Measurements from ENCODE around the gene LMF1.
"Not testable (repeated sequence)": the region's sequence is repeated elsewhere in the genome, so short reads cannot be mapped to it uniquely, and the experiment has no call there.

Gene LMF1

DNA sequence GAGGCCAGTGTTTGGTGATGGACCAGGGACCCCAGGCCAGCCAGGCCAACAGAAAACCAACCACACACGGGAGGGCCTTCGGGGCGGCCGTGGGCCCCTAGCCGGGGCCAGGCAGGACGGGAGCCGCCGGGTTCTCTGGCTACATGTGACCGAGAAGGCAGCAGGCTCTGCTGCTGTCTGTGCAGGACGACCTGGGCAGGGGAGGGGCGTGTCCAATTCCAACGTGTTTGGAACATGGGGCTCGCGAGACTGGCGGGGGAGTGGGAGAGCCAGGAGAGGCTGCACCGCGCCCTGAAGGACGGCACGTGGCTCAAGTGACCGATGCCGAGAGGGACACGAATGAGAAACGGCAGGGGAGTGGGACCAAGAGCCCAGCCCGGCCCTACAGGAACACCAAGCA, 75.4 kb downstream of the LMF1 start:
- DNase-seq (ENCODE audit: low read depth in 3 of 3) = no peak

DNA sequence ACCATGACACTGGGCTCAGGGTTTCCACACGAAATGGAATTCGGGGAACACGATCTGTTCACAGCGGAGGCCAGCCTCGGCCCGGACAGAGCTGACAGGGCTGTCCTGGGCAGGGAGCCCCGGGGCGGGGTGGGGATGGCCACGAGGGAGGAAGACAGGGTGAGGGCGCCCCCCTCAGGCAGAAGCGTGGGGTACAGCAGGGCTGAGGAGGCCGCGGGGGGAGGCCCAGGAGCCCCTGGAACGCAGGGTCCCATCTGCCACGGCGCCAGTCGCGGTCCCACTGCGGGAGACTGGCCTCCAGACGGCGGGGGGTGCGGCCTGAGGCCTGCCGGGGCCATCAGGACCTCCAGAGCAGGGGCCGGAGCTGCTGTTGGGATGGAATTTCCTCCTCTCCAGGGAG, 75.9 kb downstream of the LMF1 start:
- DNase-seq (ENCODE audit: low read depth in 3 of 3) = no peak

DNA sequence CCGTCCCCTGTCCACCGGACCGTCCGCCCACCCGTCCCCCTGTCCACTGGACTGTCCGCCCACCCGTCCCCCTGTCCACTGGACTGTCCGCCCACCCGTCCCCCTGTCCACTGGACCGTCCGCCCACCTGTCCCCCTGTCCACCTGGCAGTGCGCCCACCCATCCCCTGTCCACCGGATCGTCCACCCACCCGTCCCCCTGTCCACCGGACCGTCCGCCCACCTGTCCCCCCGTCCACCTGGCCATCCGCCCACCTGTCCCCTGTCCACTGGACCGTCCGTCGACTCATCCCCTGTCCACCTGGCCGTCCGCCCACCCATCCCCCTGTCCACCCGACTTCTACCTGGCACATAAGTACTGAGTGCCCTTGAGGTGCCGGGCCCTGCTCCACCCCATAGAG, 76.6 kb downstream of the LMF1 start:
- DNase-seq (ENCODE audit: low read depth in 3 of 3) = no peak

DNA sequence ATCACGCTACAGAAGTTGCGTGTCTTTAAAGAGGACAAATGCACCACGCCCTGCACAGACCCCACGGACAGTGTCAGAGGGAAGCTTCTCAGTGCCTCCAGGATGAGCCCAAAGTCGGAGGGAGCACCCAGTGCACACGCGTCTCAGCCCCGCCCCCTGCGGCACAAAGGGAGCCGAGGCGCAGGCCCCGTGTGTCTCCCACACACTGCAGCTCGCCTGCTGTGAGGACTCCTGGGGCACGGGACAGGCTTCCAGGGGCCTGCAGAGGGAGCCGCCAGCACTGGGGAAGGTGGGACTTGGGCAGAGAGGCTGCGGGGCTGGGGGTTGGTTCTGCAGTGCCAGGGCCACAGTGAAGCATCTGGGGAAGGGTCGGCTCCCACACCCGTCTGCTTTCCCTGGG, 77.4 kb downstream of the LMF1 start:
- no peak for DNase-seq (ENCODE audit: low read depth in 3 of 3)

DNA sequence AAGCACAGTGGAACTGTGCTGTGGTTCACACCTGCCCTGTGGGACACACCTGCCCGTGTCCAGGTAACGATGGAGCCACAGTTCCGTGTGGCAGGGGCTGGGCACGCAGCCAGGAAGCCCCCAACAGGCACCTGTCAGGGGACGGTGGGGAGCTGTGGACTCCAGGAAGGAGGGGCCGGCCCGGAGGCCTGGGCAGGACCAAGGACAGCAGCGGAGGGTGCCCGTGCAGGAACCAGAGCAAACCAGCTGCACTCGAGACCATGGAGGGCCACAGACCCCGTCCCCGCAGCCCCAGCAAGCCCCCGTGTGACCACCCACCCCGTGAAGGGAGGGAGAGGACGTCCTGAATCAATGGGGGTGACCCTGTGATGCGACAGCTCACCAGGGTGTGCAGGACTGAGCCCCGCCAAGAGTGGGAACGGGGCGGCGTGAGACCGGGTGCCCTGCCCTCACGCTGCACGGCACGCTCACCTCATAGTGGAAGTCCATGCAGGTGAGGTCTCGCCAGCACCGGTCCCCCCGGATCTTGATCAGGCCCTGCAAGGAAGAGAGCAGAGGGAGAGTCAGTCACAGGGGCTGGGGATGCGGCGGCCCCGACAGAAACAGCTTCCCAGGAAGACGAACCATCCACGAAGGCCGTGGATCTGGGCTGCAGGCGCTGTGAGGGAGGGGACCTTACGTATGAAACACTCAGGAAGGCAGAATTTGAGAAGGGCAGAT, 78.1 kb downstream of the LMF1 start:
- no peak for DNase-seq (ENCODE audit: low read depth in 3 of 3)

DNA sequence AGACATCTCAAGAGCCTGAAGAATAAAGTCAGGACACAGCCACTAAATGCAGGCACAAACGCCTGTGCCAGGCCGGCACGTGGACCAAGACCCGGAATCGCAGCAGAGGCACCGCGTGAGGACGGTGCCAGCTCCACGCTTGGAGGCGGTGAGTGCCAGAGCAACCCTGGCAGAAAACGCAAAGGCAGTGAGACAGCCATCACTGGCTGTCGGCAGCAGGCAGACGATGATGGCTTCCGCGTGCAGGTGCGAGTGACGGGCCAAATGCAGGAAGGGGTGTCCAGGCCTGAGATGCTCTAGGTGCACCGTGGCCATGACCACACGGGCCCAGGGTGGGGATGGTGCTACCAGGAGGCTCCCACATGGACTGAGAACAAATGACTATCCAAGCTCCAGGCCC, 78.8 kb downstream of the LMF1 start:
- no peak for DNase-seq (ENCODE audit: low read depth in 3 of 3)

DNA sequence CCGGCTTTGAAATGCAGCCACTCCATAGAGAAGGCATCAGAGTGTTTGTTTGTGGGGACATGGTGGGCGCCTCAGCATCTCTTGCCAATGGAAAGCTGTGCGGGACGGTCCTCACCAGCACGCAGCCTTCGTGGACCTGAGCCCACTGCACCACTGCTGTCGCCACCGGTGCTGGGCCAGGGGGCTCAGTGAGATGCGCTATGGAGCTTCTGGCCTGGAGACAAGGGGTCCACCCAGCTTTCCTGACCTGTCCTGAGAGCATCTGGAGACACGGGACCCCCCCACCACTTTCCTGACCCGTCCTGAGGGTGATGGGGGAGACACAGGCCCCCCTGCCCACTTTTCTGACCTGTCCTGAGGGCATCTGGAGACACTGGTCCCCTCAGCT, 79.4 kb downstream of the LMF1 start:
- DNase-seq (ENCODE audit: low read depth in 3 of 3) = no peak

DNA sequence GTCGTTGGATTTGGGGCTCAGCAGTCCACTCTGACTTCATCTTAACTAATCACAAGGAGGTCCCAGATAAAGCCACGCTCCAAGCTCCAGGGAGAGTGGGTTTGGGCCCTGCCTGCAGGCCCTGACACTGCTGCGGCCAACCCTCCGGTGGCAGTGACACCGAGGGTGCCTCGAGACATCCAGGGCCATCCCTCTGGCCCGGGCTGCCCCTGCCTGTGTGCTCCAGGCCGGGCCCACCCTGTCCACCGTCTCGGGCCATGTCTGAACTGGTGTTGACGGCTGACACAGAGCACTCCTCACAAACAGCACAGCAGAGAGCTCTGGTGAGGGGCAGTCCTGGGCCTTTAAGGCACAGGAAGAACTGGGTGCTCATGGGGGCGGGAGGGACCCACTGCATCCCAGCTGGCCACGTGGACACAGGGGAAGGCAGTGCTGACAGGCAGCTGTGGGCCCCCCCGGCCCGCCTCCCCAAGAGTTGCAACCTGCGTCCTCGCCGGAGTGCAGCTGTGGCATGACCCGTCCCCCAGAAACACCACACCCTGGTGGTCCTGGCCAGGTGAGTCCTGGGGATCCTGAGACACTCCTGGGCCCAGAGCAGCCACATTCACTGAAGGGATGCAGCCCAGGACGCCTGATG, 80.0 kb downstream of the LMF1 start:
- no peak for DNase-seq (ENCODE audit: low read depth in 3 of 3)

DNA sequence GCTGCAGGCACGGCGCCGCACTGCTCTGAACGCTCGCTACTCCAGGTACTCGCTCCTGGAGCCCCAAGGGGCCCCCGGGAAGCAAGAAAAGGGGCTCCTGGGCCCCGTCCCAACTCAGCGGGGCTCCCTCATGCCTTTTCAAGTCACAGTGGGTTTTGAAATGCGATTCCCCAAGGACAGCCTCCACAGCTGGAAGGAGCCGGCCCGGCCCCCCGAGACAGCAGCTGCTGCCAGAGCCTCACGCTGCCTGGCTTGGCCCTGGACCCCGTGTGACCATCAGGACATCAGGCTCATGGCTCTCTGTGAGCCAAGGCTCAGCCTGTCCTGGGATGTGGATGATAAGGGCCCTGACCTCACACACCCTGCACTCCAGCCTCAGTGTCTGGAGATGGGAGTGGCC, 80.6 kb downstream of the LMF1 start:
- no peak for DNase-seq (ENCODE audit: low read depth in 3 of 3)

DNA sequence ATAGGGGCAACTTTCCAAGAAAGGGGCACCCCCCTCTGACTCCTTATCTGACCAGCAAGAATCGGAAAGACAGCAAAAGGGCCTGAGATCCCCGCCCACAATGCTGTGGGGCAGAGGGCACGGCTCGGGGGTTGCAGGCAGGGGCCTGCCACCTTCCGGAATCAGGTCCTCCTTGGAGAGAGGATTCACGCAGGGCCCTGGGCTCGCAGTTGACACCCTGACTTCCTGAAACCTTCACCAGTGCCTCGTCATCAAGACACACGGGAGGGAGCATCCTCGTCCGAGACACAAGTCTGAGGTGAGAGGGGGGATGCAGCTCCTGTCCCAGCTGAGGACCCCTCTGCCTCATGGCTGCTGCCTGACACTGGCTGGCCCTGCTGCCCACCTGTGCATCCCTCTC, 81.2 kb downstream of the LMF1 start:
- no peak for DNase-seq (ENCODE audit: low read depth in 3 of 3)

DNA sequence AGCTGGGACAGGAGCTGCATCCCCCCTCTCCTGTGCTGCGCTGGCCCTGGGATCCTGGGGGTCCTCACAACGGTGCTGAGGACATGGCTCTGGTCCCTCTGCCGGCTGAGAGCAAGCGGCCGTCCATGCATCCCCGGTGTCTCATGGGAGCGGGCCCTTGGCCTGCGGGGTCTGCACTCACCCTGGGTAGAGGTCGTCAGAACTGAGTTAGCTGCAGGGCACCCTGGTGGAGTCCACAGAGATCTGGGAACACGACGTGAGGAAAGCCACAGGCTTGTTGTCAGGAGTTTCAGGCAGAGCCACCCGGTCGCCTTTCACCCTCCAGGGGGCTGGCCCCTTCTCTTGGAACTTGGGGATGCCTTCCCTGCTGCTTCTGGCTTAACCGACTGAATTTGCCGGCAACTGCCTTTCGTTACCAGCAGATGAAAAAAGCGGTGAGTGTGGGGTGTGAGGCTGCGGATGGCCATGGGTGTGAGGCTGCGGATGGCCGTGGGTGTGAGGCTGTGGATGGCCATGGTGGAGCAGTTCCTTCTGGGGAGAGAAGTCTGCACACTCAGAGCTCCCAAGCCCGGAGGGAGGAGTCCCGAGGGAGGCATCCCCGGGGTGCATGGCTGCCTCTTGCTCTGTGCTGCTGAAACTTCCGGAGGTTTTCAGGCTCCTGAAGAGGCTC, 81.7 kb downstream of the LMF1 start:
- DNase-seq (ENCODE audit: low read depth in 3 of 3) = no peak

DNA sequence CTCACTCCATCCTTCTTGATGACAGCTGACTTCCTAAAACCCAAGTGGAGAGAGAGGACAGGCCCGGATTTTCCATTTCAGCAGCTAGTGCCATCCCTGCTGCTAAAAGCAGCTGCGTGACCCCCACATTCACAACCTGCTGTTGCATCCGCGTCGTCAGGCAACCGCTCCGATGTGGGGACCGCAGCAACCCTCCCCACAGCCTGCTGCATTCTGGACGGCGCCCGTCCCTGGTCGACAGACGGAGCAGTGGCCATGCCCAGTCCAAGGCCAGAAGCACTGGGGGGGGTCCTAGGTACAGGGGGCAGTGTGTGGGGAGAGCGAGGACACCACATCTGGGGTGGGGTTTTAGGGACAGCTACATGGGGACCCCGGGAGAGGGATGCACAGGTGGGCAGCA, 82.3 kb downstream of the LMF1 start:
- not testable (repeated sequence) for DNase-seq (ENCODE audit: low read depth in 3 of 3)

DNA sequence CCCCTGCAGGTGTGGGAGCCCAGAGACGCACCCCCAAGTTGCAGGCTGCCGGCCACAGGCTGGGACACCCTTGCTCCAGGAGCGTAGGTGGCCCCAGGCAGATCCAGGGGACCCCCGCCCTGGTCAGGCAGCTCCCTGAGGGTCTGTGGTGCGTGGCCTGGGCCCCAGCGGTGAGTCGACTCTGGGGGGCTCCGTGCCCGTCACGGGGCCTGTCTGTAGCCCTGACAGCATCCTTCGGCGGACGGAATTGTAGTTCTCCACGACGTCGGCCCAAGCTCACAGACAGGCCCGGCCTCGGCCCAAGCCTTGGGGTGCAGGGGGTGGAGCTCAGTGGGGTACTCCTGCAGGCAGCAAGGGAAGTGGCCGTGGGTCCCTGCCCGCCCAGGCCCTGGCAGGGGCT, 82.9 kb downstream of the LMF1 start:
- no peak for DNase-seq (ENCODE audit: low read depth in 3 of 3)

DNA sequence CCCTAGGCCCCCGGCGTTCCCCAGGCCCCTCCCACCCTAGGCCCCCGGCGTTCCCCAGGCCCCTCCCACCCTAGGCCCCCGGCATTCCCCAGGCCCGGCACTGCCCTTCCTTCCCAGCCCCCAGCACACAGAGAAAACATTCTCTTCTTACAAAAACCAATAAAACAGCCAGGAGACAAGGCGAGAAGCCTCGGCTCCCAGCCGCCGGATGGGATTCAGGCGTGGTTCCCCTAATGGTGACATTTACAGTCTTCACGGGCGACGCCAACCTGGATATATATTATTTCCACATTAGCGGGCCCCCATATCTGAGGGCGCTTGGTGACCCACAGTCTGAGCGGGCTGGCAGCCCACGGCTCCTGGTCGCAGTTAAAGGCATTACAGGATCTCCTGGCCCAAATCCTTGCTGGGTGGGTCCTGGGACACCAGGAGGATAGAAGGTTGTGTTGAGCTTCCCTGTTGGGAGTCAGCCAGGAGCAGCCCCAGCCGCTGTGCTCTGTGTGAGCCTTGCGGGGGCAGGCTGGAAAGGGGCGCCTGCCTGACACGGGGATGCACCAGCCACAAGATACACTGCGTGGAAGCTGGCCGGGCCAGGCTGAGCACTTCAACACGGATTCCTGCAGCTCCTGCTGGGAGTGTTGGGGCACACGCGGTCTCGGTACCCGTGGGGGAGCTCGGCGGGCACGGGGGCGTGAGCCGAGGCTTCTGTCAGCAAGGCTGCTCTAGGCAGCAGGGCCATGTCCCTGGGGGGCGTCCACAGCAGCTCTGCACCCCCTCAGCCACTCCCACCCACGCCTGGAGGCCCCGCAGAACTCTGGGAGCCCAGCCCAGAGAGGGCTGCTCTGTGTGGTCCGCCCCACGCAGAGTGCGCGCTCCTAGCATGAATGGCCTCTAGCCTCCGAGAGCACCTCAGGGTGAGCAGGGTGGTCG, 83.7 kb downstream of the LMF1 start:
- DNase-seq (ENCODE audit: low read depth in 3 of 3) = no peak

DNA sequence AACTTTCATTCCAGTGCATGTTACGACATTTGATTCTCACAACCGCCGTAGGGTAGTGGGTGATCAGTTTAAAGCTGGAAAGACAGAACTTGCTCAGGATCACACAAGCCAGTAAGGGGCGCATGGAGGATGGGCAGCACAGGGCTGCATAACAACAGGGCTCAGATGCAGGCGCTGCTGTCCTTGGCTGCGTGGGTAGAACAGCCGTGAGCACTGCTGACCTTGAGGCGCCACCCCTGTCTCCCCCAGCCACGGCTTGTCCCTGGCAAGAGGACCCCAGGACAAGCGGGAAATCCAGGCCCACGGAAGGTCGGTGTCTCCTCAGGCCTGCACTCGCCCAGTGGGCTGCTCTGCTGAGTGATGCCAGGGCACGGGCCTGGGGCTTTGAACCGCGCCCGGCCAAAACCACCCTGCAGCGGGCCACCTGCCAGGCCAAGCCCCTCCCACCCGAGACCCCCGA, 84.7 kb downstream of the LMF1 start:
- DNase-seq (ENCODE audit: low read depth in 3 of 3) = no peak

DNA sequence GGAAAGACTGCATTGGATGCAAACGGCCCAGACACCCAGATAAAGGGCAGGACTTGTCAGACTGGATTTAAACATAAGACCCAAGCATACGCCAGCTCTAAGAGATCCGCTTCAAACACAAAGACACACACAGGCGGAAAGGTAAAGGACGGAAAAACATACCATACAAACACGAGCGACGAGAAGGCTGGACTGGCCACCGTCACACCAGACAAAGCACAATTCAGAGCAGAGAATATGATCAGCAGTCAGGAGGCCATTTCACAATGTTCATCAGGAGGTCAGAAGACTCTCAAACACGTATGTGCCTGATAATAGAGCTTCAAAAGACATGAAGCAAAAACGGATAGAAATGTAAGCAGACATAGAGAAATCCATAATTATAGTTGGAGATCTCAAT, 85.4 kb downstream of the LMF1 start:
- no peak for DNase-seq (ENCODE audit: low read depth in 3 of 3)

DNA sequence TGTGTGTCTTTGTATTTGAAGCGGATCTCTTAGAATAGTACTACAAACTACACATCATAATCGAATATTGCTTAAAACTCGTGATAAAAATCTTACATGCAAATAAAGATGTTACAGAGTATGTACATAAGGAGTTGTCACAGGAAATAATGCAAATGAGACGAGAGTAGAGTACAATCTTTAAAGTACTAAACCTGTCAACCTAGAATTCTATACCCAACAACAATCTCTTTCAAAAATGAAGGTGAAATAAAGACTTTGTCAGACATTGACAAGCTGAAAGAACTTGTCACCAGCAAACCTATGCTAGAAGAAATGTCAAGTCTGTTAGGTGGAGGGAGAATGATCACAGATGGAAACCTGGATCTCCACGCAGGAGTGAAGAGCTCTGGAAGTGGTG, 86.6 kb downstream of the LMF1 start:
- DNase-seq (ENCODE audit: low read depth in 3 of 3) = no peak

DNA sequence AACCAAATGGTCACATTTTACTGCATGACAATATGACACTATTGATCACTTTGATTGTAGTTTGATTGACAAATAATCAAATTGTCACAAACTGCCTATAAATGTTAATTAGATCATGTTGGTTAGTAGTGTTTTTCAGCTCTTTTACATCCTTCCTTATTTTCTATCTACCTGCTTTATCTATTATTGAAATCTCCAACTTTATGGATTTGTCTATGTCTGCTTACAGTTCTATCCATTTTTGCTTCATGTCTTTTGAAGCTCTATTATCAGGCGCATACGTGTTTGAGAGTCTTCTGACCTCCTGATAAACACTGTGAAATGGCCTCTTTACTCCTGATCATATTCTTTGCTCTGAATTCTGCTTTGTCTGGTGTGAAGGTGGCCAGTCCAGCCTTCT, 87.0 kb downstream of the LMF1 start:
- no peak for DNase-seq (ENCODE audit: low read depth in 3 of 3)

DNA sequence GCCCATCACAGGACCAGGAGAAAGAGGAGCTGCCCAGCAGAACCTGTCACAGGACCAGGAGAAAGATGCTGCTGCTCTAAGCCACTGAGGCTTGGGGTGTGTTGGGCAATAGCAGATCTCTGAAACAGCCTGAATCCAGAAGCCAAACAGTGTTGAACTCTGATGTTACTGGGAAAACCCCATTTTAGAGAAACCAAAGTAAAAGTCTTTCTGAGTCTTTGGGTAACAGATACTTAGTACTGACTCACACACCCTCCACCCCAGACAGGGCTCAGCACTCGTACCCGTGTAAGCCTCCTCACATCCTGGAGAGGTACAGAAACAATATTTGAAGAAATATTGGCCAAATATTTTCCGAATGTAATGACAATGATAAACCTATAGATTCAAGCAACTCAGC, 87.4 kb downstream of the LMF1 start:
- no peak for DNase-seq (ENCODE audit: low read depth in 3 of 3)

DNA sequence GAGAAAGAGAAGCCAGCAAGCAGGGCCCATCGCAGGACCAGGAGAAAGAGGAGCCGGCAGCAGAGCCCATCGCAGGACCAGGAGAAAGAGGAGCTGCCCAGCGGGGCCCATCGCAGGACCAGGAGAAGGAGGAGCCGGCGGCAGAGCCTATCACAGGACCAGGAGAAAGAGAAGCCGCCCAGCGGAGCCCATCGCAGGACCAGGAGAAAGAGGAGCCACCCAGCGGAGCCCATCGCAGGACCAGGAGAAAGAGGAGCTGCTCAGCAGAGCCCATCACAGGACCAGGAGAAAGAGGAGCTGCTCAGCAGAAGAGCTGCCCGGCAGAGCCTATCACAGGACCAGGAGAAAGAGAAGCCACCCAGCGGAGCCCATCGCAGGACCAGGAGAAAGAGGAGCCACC, 88.1 kb downstream of the LMF1 start:
- not testable (repeated sequence) for DNase-seq (ENCODE audit: low read depth in 3 of 3)

DNA sequence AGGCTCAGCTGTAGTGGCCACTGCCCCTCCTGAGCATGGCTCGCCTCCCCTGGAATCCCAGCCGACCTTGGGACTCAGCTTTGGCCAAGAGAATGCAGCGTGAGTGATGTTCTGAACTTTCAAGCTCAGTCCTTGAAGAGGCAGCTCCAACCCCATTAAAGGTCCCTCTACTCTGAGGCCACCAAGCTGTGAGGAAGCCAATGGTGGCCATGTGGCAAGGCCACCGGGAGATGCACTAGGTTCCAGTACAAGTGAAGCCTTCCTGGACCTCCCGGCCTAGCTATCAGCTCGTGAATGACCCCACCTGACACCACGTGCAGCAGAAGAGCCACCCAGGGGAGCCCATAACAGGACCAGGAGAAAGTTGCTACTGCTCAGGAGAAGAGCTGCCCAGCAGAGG, 88.5 kb downstream of the LMF1 start:
- no peak for DNase-seq (ENCODE audit: low read depth in 3 of 3)
